Fibroblast of lung (primary cell): Measurements from ENCODE around the gene MEGF10. TPM values are rescaled to one million over a fixed set of nuclear protein-coding genes. Genes with fewer than 3 reads are reported as not detected.
A peak's percentile ranks its signal among the peaks of the same experiment; 100 is the strongest.

Experiments used
- DNase-seq, 2 donors: peaks; one replicate each; pipeline versions ENCODE4 v3.0.0 to v3.0.0-alpha.2; 2010; ENCODE audit warnings: low read depth in 2 of 2
- H2AFZ ChIP-seq: 2 replicates; pipeline ENCODE4 v1.5.1; 2012; ENCODE audit warnings: low read length, control low read depth, inconsistent platforms
- H3K27ac ChIP-seq: 2 replicates; pipeline ENCODE4 v1.5.1; 2011; ENCODE audit warnings: low read length, control low read depth; ENCODE audit not compliant: insufficient read depth
- H3K27me3 ChIP-seq: 2 replicates; pipeline ENCODE4 v1.5.1; 2011; ENCODE audit warnings: mild to moderate bottlenecking, low read length; ENCODE audit not compliant: control insufficient read depth, insufficient read depth
- H3K36me3 ChIP-seq: 2 replicates; pipeline ENCODE4 v1.5.1; 2011; ENCODE audit warnings: low read length; ENCODE audit not compliant: control insufficient read depth, insufficient read depth
- H3K4me1 ChIP-seq: 2 replicates; pipeline ENCODE4 v1.5.1; 2011; ENCODE audit warnings: low read length; ENCODE audit not compliant: control insufficient read depth, insufficient read depth; ENCODE audit errors: extremely low read depth
- H3K4me2 ChIP-seq: 2 replicates; pipeline ENCODE4 v1.5.1; 2011; ENCODE audit warnings: low read length, control low read depth; ENCODE audit not compliant: insufficient read depth; ENCODE audit errors: extremely low read depth
- H3K4me3 ChIP-seq, 4 experiments: fragments of 200-600 bp in 1 of 4; sonication (generic) in 1 of 4; replicated peaks in 1 of 4; 2 replicates each; pipeline ENCODE4 v1.5.1; 2011 to 2016; ENCODE audit warnings: low read length in 4 of 4, low read depth in 3 of 4, mild to moderate bottlenecking in 3 of 4, control low read depth in 2 of 4, inconsistent platforms in 1 of 4, mixed read lengths in 1 of 4; ENCODE audit not compliant: insufficient read depth in 1 of 4; ENCODE audit errors: control extremely low read depth in 1 of 4
- H3K79me2 ChIP-seq: 2 replicates; pipeline ENCODE4 v1.5.1; 2012; ENCODE audit warnings: mild to moderate bottlenecking, low read length, inconsistent platforms; ENCODE audit not compliant: control insufficient read depth, insufficient read depth
- H3K9ac ChIP-seq: 2 replicates; pipeline ENCODE4 v1.5.1; 2011; ENCODE audit warnings: mild to moderate bottlenecking, low read length, control low read depth; ENCODE audit not compliant: insufficient read depth
- H3K9me3 ChIP-seq: 2 replicates; pipeline ENCODE4 v1.5.1; 2012; ENCODE audit warnings: low read depth, low read length; ENCODE audit not compliant: control insufficient read depth, insufficient read depth
- H4K20me1 ChIP-seq: 2 replicates; pipeline ENCODE4 v1.5.1; 2011; ENCODE audit warnings: low read length; ENCODE audit not compliant: control insufficient read depth, insufficient read depth; ENCODE audit errors: extremely low read depth
- EZH2 ChIP-seq: IDR thresholded peaks from 2 replicates; pipeline ENCODE4 v1.5.1; 2012; ENCODE audit warnings: low read length, control low read depth, mild to moderate bottlenecking; ENCODE audit errors: missing control alignments
- polyA plus RNA-seq, 2 donors: library from polyadenylated mRNA; depleted of rRNA in 1 of 2; stranded (reverse) in 1 of 2; unstranded in 1 of 2; fragments of >200 nt; gene quantifications; 2 replicates each; pipeline ENCODE4 v1.2.1, GENCODE V29; 2011 to 2012; ENCODE audit warnings: missing spikeins in 1 of 2
- total RNA-seq: library from RNA; depleted of rRNA; stranded (reverse); fragments of >200 nt; gene quantifications from 2 replicates; pipeline ENCODE4 v1.2.1, GENCODE V29; 2014
- TF ChIP-seq, protein P1 (sequence below), 2 donors: IDR thresholded peaks in 1 of 2; conservative IDR thresholded peaks in 1 of 2; 1 replicate in 1 of 2; 2 replicates in 1 of 2; pipeline ENCODE4 v1.5.1; 2011 to 2012; ENCODE audit warnings: low read length in 2 of 2, control low read depth in 1 of 2, inconsistent platforms in 1 of 2, low read depth in 1 of 2, mild to moderate bottlenecking in 1 of 2

Gene MEGF10
- total and polyA plus RNA-seq, 2 donors (not counting 1 experiment from before 2014, with no cell fraction given), result under 0.01 to 0.02 TPM

DNA sequence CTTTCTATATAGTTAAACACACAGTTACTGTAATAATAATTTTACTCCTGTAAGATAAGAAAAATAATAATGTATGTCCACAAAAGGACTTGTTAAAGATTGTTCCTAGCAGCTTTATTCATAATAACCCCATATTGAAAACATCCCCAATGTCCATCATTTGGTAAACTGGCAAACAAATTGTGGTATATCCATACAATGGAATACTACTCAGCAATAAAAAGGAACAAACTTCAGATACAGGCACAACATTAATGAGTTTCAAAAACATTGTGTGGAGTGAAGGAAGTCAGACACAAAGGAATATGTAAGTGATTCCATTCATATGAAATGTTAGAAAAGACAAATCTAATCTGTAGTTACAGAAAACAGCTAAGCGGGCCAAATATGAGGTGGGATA lies 1.9 kb upstream of the MEGF10 start:
- no peak overlapping the region for H3K4me3 ChIP-seq
- no peak for DNase-seq
- peaks cover 9% of the 10 kb centered on the region for H3K27me3 ChIP-seq
- TF ChIP-seq, protein P1, sequence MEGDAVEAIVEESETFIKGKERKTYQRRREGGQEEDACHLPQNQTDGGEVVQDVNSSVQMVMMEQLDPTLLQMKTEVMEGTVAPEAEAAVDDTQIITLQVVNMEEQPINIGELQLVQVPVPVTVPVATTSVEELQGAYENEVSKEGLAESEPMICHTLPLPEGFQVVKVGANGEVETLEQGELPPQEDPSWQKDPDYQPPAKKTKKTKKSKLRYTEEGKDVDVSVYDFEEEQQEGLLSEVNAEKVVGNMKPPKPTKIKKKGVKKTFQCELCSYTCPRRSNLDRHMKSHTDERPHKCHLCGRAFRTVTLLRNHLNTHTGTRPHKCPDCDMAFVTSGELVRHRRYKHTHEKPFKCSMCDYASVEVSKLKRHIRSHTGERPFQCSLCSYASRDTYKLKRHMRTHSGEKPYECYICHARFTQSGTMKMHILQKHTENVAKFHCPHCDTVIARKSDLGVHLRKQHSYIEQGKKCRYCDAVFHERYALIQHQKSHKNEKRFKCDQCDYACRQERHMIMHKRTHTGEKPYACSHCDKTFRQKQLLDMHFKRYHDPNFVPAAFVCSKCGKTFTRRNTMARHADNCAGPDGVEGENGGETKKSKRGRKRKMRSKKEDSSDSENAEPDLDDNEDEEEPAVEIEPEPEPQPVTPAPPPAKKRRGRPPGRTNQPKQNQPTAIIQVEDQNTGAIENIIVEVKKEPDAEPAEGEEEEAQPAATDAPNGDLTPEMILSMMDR (conservative IDR thresholded peaks at IDR 0.05 in 1 of 2, IDR thresholded peaks at IDR 0.05 in 1 of 2; ENCODE audit: low read depth in 1 of 2, low read length in 2 of 2), result no peak
- no peak for TF ChIP-seq EZH2
- H3K4me2 ChIP-seq, result no peak overlapping the region
- no peaks in the 10 kb centered on the region for H3K9me3 ChIP-seq
- no peaks in the 10 kb centered on the region for H3K79me2 ChIP-seq
- no peak overlapping the region for H3K9ac ChIP-seq
- no peak overlapping the region for H3K27ac ChIP-seq
- H3K4me1 ChIP-seq, result no peaks in the 10 kb centered on the region
- H3K36me3 ChIP-seq, result no peaks in the 10 kb centered on the region
- no peaks in the 10 kb centered on the region for H4K20me1 ChIP-seq
- no peak overlapping the region for H2AFZ ChIP-seq

DNA sequence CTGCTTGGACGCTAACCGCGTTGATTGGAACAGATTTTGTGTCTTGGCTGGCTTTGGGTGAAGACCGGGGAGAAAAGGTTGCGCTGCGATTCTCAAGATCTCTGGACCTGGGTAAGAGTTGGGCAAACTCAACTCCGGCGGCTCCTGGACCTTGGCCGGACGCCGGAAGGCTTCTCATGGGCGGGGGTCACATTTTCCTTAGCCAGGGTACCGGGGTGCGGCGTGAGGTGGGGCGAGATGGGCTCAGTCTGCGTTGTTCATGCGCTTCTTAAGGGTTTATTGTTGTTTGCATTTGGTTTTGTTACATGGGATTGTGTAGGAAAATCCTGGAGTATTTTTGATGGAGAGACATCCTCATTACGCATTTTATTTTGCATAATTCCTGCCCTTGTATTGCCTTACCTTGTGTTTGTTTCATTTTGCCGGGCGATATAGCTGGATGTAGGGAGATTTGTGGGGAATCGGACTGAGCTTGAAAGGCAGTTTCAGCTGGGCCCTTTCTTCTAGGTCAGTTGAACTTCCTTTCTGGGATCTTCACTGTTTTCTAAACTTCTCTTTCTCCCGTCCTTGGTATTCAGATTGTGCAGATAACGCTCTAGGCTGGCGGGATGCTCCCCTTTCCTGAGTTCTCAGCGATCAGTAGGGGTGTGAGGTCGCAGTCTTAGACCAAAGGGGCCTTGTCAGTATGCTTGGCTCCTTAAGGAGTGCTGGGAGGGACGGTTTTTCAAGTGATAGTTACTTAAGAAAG lies 524 bp downstream of the MEGF10 start:
- Histone ChIP-seq H3K9me3 (no peaks in the 10 kb centered on the region), H3K79me2 (no peaks in the 10 kb centered on the region), H2AFZ (no peak overlapping the region), H3K4me1 (no peaks in the 10 kb centered on the region), H3K36me3 (no peaks in the 10 kb centered on the region), H3K27me3 (peaks cover 9% of the 10 kb centered on the region), H3K4me2 (peak overlapping the region; percentile 71), H4K20me1 (no peaks in the 10 kb centered on the region), H3K9ac (no peak overlapping the region), H3K27ac (no peak overlapping the region), H3K4me3 (peak overlapping the region in 2 of 4 experiments; percentile 37 to 46)
- no peak for TF ChIP-seq EZH2
- DNase-seq, result peak in 1 of 2 donors; percentile 20

DNA sequence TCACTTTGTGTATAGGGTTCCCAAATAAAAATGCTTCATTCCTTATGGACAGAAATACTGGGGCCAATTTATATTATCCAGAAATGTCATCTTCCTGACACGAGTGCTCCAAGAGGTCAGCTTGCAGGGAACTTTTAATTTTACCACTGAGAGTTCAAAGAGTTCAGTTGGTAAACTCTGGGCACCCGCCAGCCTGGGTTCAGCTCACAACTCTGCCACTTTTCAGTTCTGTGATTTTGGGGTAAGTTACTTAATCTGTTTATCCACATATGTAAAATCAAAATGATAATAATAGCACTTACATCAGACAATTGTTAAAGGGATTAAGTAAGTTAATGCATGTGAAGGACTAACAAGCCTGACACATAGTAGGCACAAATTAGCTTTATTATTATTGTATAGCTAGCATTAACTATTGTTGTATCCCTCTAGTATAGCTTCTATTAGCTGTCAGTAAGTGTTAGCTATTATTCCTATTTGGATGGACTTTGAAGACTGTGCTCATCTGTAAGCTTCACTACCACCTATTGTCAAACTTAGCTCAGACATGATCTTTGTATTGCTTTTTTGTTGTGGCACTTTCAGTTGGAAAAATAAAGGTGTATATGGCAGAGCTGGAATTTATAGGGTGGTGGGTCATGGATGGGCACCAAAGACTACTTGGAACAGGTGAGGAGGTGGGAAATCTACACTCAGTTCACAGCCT lies 1.6 kb downstream of the MEGF10 start:
- H3K4me2 ChIP-seq, result no peak overlapping the region

More for the DNA sequence above, 1.6 kb downstream of the MEGF10 start:
- Histone ChIP-seq H3K4me1 (no peaks in the 10 kb centered on the region), H3K27me3 (peaks cover 9% of the 10 kb centered on the region), H3K9ac (no peak overlapping the region), H2AFZ (no peak overlapping the region), H3K4me3 (no peak overlapping the region), H4K20me1 (no peaks in the 10 kb centered on the region), H3K27ac (no peak overlapping the region), H3K9me3 (no peaks in the 10 kb centered on the region), H3K36me3 (no peaks in the 10 kb centered on the region), H3K79me2 (no peaks in the 10 kb centered on the region)
- TF ChIP-seq EZH2, result no peak
- TF ChIP-seq, protein P1 (conservative IDR thresholded peaks at IDR 0.05 in 1 of 2, IDR thresholded peaks at IDR 0.05 in 1 of 2; ENCODE audit: low read depth in 1 of 2, low read length in 2 of 2), result no peak
- DNase-seq, result no peak
